Psoas muscle (tissue), 8 donors: ENCODE results near the gene STX12. TPM values are rescaled to one million over a fixed set of nuclear protein-coding genes. Genes with fewer than 3 reads are reported as not detected.

Experiments used
- ATAC-seq, 4 donors: fragments of 200-7000 bp; cut with Tn5 transposase; one replicate each; pipeline ENCODE4 v1.9.1; 2020; ENCODE audit warnings: moderate library complexity in 3 of 4, mild to moderate bottlenecking in 2 of 4
- DNase-seq, 2 donors: peaks; one replicate each; pipeline ENCODE4 v3.0.0-alpha.2; 2020
- H3K27ac ChIP-seq: fragments of 200-600 bp; one replicate; pipeline ENCODE4 v1.8.0; 2022
- H3K27me3 ChIP-seq, 3 donors: fragments of 200-600 bp in 1 of 3; one replicate each; pipeline versions ENCODE4 v1.6.1 to v1.8.0; 2013 to 2022; ENCODE audit warnings: low read length in 2 of 3, mild to moderate bottlenecking in 2 of 3, moderate library complexity in 1 of 3; ENCODE audit not compliant: insufficient read depth in 3 of 3
- H3K36me3 ChIP-seq, 2 donors: fragments of 200-600 bp in 1 of 2; one replicate each; pipeline versions ENCODE4 v1.6.1 to v1.8.0; 2013 to 2022; ENCODE audit warnings: low read depth in 1 of 2, mild to moderate bottlenecking in 1 of 2, moderate library complexity in 1 of 2; ENCODE audit not compliant: insufficient read depth in 1 of 2
- H3K4me1 ChIP-seq: fragments of 200-600 bp; one replicate; pipeline ENCODE4 v1.8.0; 2022
- H3K4me3 ChIP-seq: fragments of 200-600 bp; one replicate; pipeline ENCODE4 v1.8.0; 2022; ENCODE audit warnings: mild to moderate bottlenecking
- H3K9me3 ChIP-seq: fragments of 200-600 bp; one replicate; pipeline ENCODE4 v1.8.0; 2022
- WGBS, 3 donors: extraction: QIAGEN DNeasy Blood & Tissue Kit; methylation state at CpG; one replicate each; pipeline versions ENCODE4 v1.1.6 to v1.1.7; 2013; 5-methylcytosine and 5-hydroxymethylcytosine counted together
- intact Hi-C, 2 donors: fragments of 100-400 bp; cut with DNase I; formaldehyde crosslinking; loops; one replicate each; pipeline versions ENCODE4 v1.11.0 to v1.14.2; 2022
- polyA plus RNA-seq, 3 donors: library from polyadenylated mRNA; stranded (reverse); fragments of 200-250 nt; gene quantifications; one replicate each; pipeline ENCODE4 v1.2.3, GENCODE V29; 2013
- total RNA-seq, 4 donors: library from RNA; stranded (reverse); fragmentation: NEBNext Ultra II Directional in 2 of 4; extraction: Animal tissue kit (Norgen Biotek cat#: 25700) in 2 of 4; gene quantifications; one replicate each; pipeline versions ENCODE4 v1.2.1 to v1.2.4, GENCODE V29; 2021 to 2023
- TF ChIP-seq, protein P1 (sequence below): fragments of 200-600 bp; IDR thresholded peaks from one replicate; pipeline ENCODE4 v1.8.0; 2022; ENCODE audit warnings: antibody characterized with exemption
- donor health status: healthy with polysubstance abuse.
- donor health status: DM: no; HTN: no; CAD: no; lungs with moderate emphysema.
- donor health status: Bipolar disorder and iron deficiency.
- donor health status: healthy.
- donor health status: DM: yes; HTN: yes; CAD: no.
- donor health status: DM: no; HTN: no; CAD: no.
- donor health status: DM: no; HTN: no; CAD: no.
- donor health status: DM: yes; HTN: yes; CAD: no.

STX12 gene
- total and polyA plus RNA-seq, 7 donors: 14.5 to 33.6 (median 24.7) TPM

GRCh38 chr1:27726173-27727044 is 46.6 kb upstream of the STX12 start:
- 0% methylated on average over 31 to 46 of the region's 46 CpGs for WGBS, 3 donors
- ATAC-seq (peak; percentile 15 to 40 (median 27)), DNase-seq (peak; percentile 54 to 75)
- Histone ChIP-seq H3K27me3 (no peaks in the 10 kb centered on the region), H3K4me3 (peak overlapping the region; percentile 95), H3K36me3 (peaks cover 3 to 35% of the 10 kb centered on the region in 2 donors), H3K27ac (peak overlapping the region; percentile 94), H3K9me3 (no peaks in the 10 kb centered on the region), H3K4me1 (peaks cover 18% of the 10 kb centered on the region)
- TF ChIP-seq, protein P1, sequence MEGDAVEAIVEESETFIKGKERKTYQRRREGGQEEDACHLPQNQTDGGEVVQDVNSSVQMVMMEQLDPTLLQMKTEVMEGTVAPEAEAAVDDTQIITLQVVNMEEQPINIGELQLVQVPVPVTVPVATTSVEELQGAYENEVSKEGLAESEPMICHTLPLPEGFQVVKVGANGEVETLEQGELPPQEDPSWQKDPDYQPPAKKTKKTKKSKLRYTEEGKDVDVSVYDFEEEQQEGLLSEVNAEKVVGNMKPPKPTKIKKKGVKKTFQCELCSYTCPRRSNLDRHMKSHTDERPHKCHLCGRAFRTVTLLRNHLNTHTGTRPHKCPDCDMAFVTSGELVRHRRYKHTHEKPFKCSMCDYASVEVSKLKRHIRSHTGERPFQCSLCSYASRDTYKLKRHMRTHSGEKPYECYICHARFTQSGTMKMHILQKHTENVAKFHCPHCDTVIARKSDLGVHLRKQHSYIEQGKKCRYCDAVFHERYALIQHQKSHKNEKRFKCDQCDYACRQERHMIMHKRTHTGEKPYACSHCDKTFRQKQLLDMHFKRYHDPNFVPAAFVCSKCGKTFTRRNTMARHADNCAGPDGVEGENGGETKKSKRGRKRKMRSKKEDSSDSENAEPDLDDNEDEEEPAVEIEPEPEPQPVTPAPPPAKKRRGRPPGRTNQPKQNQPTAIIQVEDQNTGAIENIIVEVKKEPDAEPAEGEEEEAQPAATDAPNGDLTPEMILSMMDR: no peak
- intact Hi-C loops: loop anchor here (5.0 to 10.0 kb wide), 2 partner anchors 46 to 52 kb away; partner anchors contain the start of genes IFI6 (in 1 of the 2) and STX12 (in 1 of the 2)

GRCh38 chr1:27727126-27727525 is 45.9 kb upstream of the STX12 start:
- intact Hi-C loops: loop anchor here (5.0 to 10.0 kb wide), 2 partner anchors 45 to 52 kb away; partner anchors contain the start of genes IFI6 (in 1 of the 2) and STX12 (in 1 of the 2)
- WGBS, 3 donors: 53 to 63% (median 60%) methylated on average over 3 of the region's 3 CpGs
- ATAC-seq (peak in 2 of 4 donors; percentile 21 to 27), DNase-seq (no peak)
- Histone ChIP-seq H3K36me3 (peaks cover 3 to 43% of the 10 kb centered on the region in 2 donors), H3K4me3 (peak overlapping the region; percentile 95), H3K27me3 (no peaks in the 10 kb centered on the region), H3K9me3 (no peaks in the 10 kb centered on the region), H3K4me1 (peaks cover 18% of the 10 kb centered on the region), H3K27ac (peak overlapping the region; percentile 94)
- TF ChIP-seq, protein P1: no peak

DNA sequence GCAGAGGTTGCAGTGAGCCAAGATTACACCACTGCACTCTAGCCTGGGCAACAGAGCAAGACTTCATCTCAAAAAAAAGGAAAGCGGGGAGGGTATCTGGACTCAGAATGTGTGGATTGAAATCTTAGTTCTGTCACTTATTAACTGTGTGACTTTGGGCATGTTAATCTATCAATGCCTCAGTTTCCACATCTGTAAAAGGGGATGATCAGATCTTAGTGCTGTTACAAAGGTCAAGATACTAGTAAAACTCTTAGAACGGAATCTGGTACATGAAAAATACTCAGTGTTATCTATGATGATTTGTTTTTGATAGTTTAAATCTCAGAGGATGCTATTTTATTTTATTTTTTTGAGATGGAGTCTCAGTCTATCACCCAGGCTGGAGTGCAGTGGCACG is 36.8 kb upstream of the STX12 start:
- 83 to 98% (median 98%) methylated on average over 3 of the region's 3 CpGs for WGBS, 3 donors
- TF ChIP-seq, protein P1: no peak
- intact Hi-C loops: no loop called here
- DNase-seq (no peak), ATAC-seq (no peak)
- Histone ChIP-seq H3K4me3 (no peak overlapping the region), H3K36me3 (peaks cover 0 to 95% of the 10 kb centered on the region in 2 donors), H3K27me3 (no peaks in the 10 kb centered on the region), H3K27ac (no peak overlapping the region), H3K9me3 (no peaks in the 10 kb centered on the region), H3K4me1 (no peaks in the 10 kb centered on the region)

GRCh38 chr1:27741121-27741520 is 31.9 kb upstream of the STX12 start:
- Histone ChIP-seq H3K4me3 (no peak overlapping the region), H3K27ac (no peak overlapping the region), H3K4me1 (no peaks in the 10 kb centered on the region), H3K27me3 (no peaks in the 10 kb centered on the region), H3K36me3 (peaks cover 3 to 81% of the 10 kb centered on the region in 2 donors), H3K9me3 (no peaks in the 10 kb centered on the region)
- ATAC-seq: no peak
- TF ChIP-seq, protein P1: no peak
- WGBS, 3 donors: 92 to 97% (median 96%) methylated on average over 6 of the region's 6 CpGs
- no peak for DNase-seq
- intact Hi-C loops: no loop called here
